GM19193 (cell line): ENCODE measurements around the gene BTD.

Source experiments
- POLR2A ChIP-seq: IDR thresholded peaks from 4 replicates; pipeline ENCODE4 v1.6.1; 2011; ENCODE audit not compliant: insufficient read depth, insufficient read length; ENCODE audit errors: extremely low read depth

The BTD gene, protein sequence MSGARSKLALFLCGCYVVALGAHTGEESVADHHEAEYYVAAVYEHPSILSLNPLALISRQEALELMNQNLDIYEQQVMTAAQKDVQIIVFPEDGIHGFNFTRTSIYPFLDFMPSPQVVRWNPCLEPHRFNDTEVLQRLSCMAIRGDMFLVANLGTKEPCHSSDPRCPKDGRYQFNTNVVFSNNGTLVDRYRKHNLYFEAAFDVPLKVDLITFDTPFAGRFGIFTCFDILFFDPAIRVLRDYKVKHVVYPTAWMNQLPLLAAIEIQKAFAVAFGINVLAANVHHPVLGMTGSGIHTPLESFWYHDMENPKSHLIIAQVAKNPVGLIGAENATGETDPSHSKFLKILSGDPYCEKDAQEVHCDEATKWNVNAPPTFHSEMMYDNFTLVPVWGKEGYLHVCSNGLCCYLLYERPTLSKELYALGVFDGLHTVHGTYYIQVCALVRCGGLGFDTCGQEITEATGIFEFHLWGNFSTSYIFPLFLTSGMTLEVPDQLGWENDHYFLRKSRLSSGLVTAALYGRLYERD

GRCh38 chr3:15601399-15602145 is at the start of gene BTD, which contains the start of gene HACL1:
TSS of gene BTD (plus strand) at chr3:15601745. CDS start at chr3:15635440, 33,695 bp downstream.
TSS of gene HACL1 (minus strand) at chr3:15601569. CDS start at chr3:15601463, 106 bp downstream.
- TF ChIP-seq POLR2A: peak; percentile 94

DNA sequence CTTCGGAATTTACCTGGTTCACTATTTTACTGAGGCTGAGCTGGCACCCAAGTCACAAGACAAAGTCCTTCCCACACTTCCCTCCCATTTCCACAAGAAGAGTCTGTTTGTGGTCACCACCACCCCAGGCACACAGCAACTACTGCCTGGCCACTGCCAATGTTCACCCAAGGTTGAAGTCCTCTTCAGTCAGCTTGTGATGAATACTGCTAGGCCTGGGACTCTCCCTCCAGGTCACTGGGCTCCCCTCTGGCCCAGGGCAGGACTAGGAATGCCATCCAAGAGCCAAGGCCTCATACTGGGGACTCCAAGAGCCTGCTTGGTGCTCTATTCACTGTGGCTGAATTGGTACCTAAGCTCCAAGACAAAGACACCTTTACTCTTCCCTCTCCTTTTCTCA is 49.6 kb upstream of the BTD start:
- no peak for TF ChIP-seq POLR2A

DNA sequence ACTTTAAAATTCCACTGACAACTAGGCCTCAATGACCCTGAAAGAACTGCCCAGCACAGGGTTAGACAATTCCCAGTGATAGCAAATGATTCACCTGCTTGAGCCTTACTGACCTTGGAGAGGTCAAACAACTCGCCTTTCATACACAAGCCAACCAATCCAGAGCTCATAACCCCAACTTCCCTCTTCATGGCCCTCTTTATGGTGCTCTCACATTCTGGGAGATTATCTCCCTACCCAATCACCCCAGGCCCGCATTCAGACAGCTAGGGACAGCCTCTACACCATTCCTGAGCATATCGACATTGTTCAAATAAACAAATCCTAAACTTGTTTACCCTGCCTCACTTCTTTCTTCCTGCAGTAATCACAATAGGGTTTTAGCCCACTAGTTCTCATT is 47.8 kb upstream of the BTD start:
- no peak for TF ChIP-seq POLR2A

- TF ChIP-seq POLR2A: no peak
Observed at GRCh38 chr3:15556512-15556911, 45.0 kb upstream of the BTD start.

DNA sequence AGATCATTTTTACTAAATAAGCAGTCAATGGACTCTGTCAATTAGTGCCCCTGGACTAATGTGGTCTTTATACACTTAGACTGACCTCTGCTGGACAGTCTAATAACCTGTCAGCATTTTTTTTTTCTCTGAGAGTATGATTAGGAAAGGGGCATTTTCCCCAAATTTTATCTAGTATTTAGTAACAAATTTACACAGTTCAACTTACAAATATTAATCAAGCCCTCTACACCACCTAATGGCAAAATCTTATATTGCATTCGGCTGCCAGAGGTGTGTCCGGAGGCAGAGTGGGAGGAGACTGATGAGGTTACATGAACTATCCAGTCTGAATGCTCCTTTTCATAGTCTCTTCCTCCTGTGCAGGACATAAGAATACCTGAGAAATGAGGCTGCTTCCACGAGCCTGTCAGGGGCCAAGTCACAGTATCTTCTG is 44.0 kb upstream of the BTD start:
- TF ChIP-seq POLR2A: no peak

- TF ChIP-seq POLR2A: no peak
Observed at GRCh38 chr3:15558581-15558980, 43.0 kb upstream of the BTD start.

- no peak for TF ChIP-seq POLR2A
Observed at GRCh38 chr3:15562560-15562959, 39.0 kb upstream of the BTD start.

- no peak for TF ChIP-seq POLR2A
Observed at GRCh38 chr3:15563190-15563589, 38.4 kb upstream of the BTD start.

GRCh38 chr3:15572138-15572537 is 29.4 kb upstream of the BTD start:
- no peak for TF ChIP-seq POLR2A

- no peak for TF ChIP-seq POLR2A
Observed at GRCh38 chr3:15575446-15575845, 26.1 kb upstream of the BTD start.

GRCh38 chr3:15576475-15576874 is 25.1 kb upstream of the BTD start:
- TF ChIP-seq POLR2A: no peak

GRCh38 chr3:15578289-15578867 is 23.2 kb upstream of the BTD start:
- no peak for TF ChIP-seq POLR2A

GRCh38 chr3:15579051-15579450 is 22.5 kb upstream of the BTD start:
- no peak for TF ChIP-seq POLR2A

DNA sequence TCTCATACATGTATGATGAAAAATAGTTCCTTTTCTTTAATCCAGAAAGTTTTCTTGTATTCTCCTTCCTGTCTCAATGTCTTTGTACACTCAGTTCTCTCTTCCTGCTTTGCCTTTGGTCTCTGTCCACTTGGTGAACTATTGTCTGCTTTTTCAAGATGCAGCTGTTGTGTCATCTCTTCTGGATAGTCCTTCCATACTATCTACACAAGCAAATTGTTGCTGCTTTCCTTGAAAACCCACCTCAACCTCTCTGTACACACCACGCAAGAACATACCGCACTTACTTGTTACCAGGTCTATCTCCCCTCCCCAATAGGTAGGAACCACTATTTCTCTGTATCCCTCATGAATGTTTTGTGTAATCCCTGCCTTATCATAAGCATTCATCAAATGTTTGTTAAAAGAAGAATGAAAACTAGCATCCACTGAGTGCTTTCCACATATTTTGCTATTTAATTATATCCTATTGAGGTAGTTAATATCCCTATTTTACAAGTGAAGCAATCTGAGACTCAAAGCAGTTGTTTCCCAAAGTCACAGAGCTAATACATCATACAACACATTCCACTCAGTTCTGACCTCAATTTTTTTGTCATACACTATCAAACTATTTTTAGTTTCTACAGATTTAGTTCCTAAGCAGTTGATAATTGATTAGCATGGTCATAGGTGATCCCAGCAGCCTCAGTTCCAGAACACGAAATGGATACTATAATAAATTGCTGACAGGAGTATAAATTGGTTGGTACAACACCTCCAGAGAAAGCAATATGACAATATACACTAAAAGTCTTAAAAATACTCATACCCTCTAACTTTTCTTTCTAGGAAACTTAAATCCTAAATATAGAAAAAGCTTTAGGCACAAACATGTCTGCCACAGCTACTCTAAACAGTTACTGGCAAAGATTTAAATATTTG is 19.8 kb upstream of the BTD start:
- TF ChIP-seq POLR2A: no peak

GRCh38 chr3:15585111-15585845 is 16.3 kb upstream of the BTD start:
- no peak for TF ChIP-seq POLR2A
